Measurements from ENCODE around the gene SLC44A1.

Gene SLC44A1

DNA sequence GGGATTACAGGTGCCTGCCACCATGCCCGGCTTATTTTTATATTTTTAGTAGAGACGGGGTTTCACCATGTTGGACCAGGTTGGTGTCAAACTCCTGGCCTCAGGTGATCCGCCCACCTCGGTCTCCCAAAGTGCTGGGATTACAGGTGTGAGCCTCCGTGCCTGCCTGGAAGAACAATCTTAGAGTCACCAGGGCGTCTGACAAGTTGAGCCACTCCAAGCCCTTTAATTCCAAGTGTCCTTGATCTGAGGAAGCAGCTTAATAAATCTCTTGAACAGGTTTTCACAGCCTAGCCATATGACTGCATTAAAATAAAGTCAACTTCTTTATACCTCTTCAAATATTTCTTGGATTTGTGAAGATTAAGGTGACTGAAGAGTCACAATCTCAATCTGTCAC, 31.5 kb downstream of the SLC44A1 start:
- no peak for DNase-seq

DNA sequence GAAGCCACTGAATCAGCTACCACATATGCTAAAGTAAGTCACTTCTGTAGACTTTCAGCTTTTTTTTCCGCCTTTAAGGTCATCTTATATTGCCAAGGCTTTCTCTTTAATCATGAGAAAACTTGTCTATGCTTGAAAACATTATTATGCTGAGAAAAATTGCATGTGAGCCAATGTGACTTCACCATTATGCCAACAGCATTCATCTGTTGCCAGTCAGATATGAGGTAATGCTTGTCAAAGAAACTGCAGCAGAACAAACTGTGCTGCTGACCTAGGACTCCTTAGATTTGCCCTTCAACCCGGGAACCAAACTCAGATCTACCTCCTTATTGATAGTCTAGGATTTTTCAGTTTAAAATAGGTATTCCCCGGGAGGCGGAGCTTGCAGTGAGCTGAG, 34.3 kb downstream of the SLC44A1 start:
- no peak for DNase-seq

DNA sequence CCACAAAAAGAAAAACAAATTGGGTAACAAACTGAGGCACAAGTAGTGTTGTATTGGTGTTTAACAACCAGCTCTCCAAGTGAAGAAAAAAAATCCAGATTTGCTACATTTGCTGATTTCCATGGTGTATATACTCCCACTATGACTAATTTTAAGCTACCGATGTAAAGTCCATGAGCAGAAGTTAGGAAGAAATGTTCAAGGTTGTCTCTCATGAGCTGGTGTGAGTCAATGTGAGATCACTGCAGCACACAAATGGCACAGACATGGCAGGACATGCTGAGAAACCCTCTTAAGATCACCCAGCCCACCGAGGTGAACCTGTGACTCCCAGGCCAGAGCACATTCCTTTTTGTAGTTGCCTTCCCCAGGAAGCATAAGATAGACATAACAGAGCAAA, 36.2 kb downstream of the SLC44A1 start:
- DNase-seq, result no peak

DNA sequence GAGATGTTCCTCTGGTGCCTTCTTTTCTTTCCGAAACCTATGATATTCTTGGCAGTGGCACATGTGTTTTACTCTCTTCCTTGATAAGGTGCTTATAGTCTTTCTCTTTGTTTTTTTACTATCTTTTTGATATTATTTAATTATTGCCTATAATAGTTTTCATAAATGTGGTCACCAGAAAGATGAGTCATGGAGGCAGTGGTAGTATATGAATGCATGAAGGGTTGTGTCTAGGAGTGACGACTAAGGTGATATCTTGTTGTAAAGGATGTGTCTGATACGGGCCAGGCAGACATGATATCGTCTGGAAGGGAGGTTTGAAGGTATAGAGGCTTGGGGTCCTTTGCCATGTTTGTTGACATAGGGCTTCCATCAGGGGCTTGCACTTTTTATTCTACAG, 36.8 kb downstream of the SLC44A1 start:
- DNase-seq, result no peak

DNA sequence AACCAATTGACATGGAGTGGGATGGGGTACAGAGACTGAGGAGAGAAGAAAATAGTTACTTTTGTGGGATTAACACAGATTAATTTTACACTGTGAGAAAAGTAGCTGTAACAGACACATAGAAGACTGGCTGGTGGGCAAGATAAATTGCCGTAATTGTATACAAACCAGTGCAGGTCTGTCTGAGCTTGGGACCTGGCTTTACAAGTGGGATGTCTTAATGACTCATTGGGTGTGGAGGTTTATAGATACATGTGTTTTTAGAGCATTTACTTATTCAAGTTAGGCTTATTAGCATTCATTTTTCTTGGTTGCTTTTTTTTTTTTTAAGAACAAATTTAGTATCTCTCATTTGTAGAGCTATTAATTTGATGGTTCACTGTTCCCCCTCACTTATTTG, 37.5 kb downstream of the SLC44A1 start:
- no peak for DNase-seq

DNA sequence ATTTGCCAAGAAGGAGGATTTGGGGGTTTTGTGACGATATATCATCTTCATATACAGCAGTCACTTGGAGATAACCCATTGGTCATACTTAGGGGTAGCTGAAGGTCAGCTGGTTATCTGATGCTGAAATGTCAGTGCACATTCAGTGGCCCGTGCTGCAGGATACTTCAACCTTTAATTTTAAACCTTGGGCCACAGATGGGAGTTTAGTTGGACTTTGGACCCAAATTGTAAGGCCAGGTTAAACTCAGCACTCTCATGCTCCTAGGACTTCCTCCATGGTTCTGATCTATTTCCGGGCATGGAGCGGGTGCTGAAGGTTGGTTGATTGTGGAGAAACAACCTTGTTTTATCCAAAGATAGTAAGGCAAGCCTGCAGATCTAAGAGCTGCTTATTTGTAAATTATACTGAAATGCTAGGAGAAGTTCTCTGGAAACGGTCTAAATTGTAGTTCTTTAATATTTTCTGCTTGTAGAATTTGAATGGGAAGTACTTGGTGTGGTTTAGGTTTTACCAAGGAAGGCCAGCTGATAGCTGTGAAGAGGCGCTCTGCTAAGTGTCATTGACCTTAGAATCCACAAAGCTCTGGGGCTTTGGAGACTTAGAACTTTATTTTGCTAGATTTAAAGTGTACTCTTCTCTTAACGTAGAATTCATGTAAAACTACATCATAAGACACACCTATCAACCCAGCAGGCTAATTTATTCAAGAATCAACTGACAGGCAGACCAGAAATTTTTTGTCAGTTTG, 38.6 kb downstream of the SLC44A1 start:
- no peak for DNase-seq

DNA sequence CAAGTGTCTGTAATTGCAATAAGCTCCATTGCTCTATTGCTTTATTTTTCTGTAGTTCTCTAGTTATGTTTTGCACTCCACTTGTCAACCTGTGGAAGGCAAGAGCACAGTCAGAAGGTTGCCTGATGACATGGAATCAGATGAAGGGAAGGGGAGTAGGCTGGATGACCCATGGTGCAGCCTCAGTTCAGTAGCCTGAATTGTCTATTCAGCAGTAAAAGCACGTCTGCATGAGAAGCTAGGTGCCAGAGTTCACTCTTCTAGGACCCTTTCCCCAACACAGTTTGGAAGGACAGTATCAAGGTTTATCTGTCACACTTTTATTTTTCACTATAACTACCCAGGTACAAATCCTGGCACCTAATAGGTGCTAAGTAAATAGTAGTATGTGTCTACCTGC, 39.3 kb downstream of the SLC44A1 start:
- DNase-seq, result no peak

DNA sequence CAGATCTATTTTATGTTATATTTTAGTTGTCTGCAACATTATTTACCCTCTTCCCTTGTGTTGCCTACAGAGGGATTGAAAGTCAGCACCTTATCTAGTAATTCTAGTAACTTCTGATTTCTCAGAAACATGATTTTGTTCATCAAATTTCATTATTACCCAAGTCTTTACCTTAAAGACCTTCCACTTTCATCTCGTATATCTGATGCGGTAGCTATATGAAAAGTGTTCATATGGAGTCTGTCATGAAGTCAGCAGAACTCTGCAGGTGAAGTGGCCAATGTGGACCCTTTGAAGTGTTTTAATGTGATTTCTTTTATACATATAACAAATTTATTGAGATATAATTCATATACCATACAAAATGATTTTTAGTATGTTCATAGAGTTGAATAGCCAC, 40.0 kb downstream of the SLC44A1 start:
- DNase-seq, result no peak

DNA sequence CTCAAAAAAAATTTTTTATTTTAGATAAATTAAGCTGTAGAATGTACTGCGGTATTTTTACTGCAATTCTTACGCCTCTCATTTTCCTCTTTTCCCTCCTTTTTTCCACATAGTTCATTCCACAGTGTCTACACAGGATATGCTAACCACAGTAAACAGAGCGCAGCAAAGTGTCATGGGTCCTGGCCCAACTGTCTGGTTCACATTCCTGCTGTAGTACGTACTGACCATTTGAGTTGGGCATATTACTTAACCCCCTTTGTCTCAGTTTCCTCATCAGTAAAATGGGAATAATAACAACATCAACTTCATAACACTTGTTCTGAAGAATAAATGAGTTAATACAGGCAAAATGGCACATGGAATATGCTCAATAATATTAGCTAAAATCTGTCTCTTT, 41.6 kb downstream of the SLC44A1 start:
- DNase-seq, result no peak

DNA sequence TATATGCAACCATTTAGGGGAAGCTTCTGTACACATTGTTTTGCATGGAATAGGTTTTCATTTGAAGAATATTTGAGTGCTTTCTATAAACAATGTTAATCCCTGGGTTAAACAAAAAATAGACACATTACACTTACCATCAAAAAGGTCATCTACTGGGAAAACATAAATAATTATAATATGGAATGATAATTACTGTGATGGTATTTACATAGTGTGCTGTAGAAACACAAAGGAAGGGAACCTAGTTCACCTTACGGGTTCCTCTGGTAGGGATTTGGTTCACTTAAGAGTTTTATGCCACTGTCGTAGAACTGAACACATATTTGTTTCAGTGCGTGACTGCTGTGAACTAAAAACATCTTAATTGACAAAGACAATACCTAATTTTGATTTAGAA, 44.9 kb downstream of the SLC44A1 start:
- no peak for DNase-seq

DNA sequence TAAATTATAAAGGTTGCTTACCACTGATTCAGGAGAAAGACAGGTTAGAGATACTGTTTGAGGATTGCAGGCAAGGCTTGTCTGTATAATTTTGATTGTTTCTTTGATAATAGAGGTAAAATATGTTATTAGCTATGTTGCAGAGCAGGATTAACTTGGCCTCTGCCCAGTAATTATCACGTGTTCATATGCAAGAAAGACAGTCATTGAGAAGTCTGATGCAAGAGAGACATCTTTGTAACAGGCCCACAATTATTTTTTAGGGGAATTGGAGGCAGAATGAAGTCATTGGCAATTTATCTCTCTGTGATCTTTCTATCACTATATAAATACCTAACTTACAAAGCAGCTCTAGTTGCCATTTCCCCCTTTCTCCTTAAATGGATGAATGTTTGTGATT, 46.0 kb downstream of the SLC44A1 start:
- no peak for DNase-seq

DNA sequence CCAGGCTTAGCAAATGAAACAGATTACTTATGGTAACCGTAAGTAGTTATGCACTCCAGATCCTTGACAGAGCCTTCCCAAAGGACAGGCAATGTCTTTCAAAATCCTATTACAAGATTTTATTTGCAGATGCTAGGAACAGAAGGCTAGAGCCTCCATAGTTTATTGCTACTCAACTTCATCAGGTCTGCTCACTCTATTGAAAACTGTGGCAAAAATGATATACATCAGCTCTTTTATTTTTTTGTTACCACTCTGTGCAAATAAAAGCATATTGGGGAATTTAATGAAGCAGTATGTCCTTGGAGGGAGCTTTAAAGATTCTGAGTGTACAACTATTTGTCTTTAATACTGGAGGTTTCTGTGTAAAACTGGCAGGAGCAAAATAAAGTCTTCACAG, 46.5 kb downstream of the SLC44A1 start:
- no peak for DNase-seq

DNA sequence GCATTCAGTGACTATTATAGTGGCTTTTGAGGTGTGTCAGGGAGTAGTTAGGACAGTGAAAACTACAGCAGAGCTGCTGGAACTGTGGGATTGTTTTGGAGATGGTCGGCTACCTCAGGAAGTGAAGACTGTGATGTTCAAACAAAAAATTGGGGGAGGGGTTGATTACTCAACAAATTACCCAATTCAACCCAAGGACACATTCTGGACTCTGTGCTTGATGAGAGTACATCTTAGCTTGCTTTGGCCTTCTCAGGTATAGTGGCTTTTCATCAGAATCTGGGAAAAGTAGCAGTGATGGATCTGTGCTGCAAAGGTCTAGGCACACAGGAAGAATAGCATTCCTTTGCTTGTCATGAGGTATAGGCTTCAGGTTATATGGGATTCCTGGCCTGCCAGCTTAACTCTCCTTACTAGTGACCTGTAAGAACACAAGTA, 47.0 kb downstream of the SLC44A1 start:
- no peak for DNase-seq

DNA sequence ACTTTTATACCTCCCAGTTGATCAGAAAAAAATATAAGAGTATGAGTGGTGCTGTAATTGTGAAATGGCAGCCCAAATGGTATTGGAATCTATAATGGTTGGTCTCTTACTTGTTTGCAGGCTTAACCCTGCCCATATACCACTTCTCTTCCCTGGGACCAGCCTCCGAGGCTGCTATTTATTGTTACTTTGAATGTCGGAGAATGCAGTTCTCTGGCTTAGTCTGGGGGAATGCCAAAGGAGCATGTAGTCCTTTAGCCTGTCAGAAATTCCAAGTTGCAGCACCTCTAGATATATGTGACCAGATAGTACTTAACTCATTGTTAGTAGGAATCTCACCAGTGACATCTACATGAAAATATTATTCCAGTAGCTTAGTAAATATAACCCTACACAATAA, 47.5 kb downstream of the SLC44A1 start:
- no peak for DNase-seq

DNA sequence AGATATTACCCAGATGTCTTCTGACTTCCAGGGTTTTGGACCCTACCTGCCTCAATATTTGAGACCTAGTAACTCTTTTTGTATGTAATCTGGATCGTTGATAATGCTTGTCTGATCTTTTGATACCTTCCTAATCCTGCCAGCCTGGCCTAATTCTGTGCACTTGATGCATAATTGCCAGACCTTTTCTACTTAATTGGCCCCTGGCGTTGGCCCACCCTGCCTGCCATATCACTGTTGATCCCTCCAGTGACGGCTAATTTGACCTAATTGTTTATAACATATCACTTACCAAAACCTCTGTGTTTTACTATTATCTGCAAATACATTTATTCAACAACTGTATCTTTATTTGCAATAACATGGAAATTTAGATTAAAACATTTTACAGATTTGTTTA, 49.0 kb downstream of the SLC44A1 start:
- DNase-seq, result no peak

DNA sequence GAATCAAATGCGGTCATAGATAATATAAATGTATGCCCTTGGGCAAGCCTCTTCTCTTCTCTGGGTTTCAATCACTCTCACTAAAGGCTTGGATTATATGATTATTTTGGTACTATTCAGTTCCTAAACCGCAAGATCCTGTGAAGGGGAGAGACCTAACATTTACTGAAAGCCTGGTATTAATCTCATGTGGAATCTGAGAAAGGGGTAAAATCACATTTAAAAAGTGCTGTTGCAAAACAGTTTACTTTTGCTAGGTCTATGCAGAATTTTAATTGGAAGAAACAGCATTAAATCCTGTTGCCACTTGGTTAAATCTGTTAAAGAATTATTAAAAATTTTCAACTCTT, 50.7 kb downstream of the SLC44A1 start:
- no peak for DNase-seq

DNA sequence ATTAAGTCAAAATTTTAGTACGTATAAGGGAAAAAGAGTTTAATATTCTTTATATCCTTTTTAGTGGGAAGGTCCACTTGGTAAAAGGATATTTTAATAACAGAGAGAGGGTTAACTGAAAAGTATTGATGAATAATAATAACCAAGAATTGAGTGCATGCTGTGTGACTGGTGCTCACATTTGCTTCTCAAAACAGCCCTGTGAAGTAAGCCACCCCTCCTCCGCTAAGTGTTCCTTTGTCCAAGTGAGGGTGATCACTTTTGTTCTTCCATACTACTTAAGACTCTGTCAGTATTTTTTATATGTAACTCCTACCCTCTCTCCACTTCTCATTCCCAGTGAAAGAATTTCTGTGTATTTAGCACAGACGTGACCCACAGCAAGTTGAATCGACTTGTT, 51.5 kb downstream of the SLC44A1 start:
- no peak for DNase-seq

DNA sequence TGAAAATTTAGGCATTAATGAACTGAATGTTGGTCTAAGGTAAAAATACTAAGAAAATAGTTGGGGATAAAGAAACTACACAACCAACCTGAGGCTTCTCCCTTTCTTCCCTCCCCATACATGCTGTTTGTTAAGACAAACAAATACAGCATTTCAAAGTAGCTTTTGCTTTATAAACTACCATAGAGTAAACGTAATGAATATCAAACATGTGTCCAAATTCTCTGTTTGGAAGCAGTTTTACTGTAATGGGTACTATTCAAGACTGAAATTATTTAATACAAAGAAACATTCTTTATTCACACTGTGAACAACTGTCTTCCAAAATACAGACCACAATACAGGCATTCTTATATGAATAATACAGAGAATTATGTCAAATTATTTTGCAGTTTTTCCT, 52.0 kb downstream of the SLC44A1 start:
- no peak for DNase-seq

DNA sequence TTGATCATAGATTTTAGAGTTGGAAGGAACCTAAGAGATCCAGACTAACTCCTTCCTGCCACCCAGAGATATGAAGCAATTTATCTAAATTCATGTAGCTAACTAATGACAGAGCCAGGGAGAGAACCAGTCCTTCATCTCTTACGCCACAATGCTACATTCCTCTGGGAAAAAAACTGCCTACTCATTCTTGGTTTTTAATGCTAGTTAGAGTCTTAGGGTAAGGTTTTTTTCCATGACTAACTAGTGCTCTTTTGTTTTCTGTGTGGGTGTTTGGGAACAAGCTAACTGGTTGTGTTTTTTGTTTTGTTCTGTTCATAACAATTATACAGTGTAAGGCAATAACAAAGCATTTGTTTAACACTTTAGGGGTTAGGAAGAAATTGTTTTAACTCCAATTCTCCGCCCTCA, 52.4 kb downstream of the SLC44A1 start:
- DNase-seq, result no peak

DNA sequence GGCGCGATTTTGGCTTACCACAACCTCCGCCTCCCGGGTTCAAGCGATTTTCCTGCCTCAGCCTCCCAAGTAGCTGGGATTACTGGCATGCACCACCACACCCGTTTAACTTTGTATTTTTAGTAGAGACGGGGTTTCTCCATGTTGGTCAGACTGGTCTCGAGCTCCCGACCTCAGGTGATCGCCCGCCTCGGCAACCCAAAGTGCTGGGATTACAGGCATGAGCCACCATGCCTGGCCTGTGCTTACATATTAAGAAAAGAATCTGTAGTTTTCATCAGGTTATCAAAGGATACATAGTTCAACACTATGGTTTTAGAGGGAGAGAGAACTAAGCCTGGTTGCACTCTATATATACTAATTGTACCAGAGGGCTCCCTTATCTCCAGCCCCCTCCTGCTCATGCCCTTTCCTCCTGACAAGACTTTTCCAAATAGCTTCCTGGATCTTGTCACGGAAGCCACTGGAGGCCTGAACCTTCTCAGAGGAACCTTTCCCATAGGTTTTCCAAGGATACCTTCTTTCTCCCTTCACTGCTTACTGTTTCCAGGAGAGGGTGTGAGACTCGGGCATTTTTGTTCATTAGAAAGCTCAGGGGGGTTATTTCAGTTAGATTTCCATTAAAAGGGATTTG, 53.1 kb downstream of the SLC44A1 start:
- DNase-seq, result no peak

DNA sequence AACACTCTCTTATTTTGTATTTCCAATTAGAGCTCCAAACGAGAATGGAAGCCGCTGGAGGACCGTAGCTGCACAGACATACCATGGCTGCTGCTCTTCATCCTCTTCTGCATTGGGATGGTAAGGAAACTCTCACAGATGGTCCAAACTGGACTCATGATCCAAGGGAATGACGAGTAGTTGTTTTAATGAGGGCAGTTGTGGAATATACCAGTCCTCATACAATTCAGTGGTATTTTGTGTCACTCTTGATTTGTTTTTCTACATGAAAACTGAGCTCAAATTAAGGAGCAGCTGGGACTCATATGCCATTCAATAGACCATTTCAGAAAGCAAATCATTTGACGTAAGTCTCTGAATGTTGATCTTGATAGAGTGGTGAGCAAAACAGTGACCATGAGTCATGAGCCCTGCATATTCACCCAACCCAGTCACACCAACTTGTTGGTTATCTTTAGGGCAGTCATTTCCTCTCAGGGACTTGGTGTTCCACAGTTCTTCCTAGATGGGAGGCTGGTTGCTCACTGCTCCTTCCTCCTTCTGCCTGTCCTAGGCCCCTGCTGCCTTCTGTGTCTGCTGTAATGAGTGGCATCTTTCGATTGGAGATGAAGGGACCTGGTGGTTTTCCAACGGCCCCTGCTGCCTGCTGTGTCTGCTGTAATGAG, 54.9 kb downstream of the SLC44A1 start:
- peak; percentile 29 for DNase-seq

DNA sequence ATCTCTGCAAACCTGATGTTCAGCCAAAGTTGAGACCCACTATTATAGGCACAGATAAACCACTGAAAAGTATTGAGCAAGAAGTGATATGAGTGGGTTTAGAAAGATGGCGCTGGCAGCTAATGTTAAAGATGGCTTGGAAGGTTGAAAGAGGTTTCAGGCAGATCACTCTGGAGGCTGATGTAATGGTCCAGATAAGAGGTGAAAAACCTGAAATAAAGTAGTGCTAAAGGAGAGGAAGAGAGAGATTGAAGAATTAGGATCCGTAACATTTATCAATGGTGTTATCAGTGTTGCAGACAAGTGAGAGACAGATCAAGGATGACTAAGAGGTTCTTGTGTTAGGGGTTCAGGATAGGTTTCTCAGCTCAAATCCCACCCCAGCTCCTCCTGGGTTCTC, 58.3 kb downstream of the SLC44A1 start:
- DNase-seq, result no peak

DNA sequence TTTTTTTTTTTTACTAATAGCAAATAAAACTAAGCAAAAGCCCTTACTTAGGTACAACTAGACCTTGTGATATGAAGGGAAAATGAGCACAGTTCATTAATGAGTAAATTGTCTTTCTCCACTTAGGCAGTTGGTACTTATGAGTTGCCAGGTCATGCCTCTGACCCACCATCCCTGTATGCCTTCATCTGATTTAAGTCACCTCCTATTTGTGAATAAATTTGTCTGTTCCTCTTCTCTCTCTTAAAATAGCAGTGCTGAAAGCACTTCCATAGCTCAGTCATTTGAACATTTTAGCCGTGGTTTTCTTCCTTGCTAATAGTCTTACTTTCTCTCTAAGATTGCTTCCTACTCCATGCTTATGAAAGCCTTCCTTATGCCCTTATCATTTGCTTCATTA, 61.4 kb downstream of the SLC44A1 start:
- no peak for DNase-seq

DNA sequence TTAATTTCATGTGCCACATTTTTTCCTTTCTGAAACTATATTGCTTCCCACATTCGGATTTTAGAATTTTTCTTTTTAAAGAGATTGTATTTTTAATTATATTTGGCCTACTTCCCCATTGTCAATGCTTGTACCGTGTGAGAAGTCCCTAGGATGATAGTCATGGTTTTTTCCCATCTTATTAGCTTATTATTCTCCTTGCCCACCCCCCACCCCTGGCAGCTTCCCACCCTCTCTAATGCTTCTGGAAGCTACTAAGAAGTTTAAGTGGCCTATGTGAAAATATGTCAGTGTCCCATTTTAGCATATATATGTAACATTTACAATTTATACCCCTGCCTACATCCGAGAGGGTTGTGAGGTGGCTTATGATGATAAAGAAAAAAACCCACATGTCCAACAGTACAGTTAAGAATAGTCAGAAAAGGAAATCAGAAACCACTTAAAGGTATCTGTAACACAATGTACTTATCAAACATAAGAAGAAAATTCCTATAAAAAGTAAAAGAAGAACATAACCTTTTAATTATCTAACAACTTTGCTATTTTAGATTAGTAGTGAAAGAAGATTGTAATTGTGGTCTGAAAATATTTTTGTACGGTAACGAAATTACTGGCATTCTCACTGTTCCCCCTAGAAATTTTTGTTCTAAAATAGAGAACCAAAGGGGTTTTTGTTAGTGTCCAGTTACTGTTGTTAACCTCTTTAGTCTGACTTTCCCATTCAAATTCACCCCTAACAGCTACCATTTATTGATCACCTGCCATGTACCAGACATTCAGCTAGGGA, 62.1 kb downstream of the SLC44A1 start:
- no peak for DNase-seq

All from CD4-positive, alpha-beta T cell treated with Interleukin-15 for 1 hour (primary cell).